HEK293T (cell line): Measurements from ENCODE around the gene TRHDE.

Source experiments
- CTCF ChIA-PET: fragments of 350-600 bp; formaldehyde crosslinking; extraction: SDS; loops from one replicate; lab custom pipeline; 2021; ENCODE audit warnings: antibody characterized with exemption, inconsistent platforms; lab: Yijun Ruan, JAX
- POLR2A ChIA-PET: fragments of 350-600 bp; formaldehyde crosslinking; extraction: SDS; loops from one replicate; lab custom pipeline; 2020; ENCODE audit warnings: antibody characterized with exemption, inconsistent platforms; lab: Yijun Ruan, JAX
- DNase-seq: peaks from one replicate; pipeline ENCODE4 v3.0.0; 2012; ENCODE audit warnings: mixed read lengths; ENCODE audit errors: extremely low spot score
- ARNT ChIP-seq: fragments of 450-650 bp; IDR thresholded peaks from 2 replicates; pipeline ENCODE4 v1.6.1; 2017; ENCODE audit warnings: mild to moderate bottlenecking
- BHLHE40 ChIP-seq: fragments of 450-650 bp; IDR thresholded peaks from 2 replicates; pipeline ENCODE4 v1.6.1; 2016; ENCODE audit warnings: mild to moderate bottlenecking, moderate library complexity, borderline replicate concordance
- CTBP1 ChIP-seq: fragments of 450-650 bp; IDR thresholded peaks from 2 replicates; pipeline ENCODE4 v1.6.1; 2016; ENCODE audit warnings: borderline replicate concordance
- ELF4 ChIP-seq: fragments of 450-650 bp; IDR thresholded peaks from 2 replicates; pipeline ENCODE4 v1.6.1; 2017; ENCODE audit warnings: antibody characterized with exemption
- FOXA1 ChIP-seq: fragments of 450-650 bp; IDR thresholded peaks from 2 replicates; pipeline ENCODE4 v1.6.1; 2016; ENCODE audit warnings: mild to moderate bottlenecking
- FOXK2 ChIP-seq: fragments of 450-650 bp; IDR thresholded peaks from 2 replicates; pipeline ENCODE4 v1.6.1; 2016; ENCODE audit warnings: mild to moderate bottlenecking
- FOXM1 ChIP-seq: fragments of 450-650 bp; IDR thresholded peaks from 2 replicates; pipeline ENCODE4 v1.6.1; 2017; ENCODE audit warnings: mild to moderate bottlenecking, borderline replicate concordance
- HDGF ChIP-seq: fragments of 450-650 bp; IDR thresholded peaks from 2 replicates; pipeline ENCODE4 v1.6.1; 2017; ENCODE audit warnings: antibody characterized with exemption, borderline replicate concordance
- L3MBTL2 ChIP-seq: fragments of 450-650 bp; conservative IDR thresholded peaks from 2 replicates; pipeline ENCODE4 v1.6.1; 2016; ENCODE audit warnings: mild to moderate bottlenecking
- LEF1 ChIP-seq: fragments of 450-650 bp; IDR thresholded peaks from 2 replicates; pipeline ENCODE4 v1.6.1; 2017; ENCODE audit warnings: mild to moderate bottlenecking, borderline replicate concordance
- NFRKB ChIP-seq: fragments of 450-650 bp; IDR thresholded peaks from 2 replicates; pipeline ENCODE4 v1.6.1; 2016; ENCODE audit warnings: mild to moderate bottlenecking, moderate library complexity
- PKNOX1 ChIP-seq: fragments of 450-650 bp; IDR thresholded peaks from 2 replicates; pipeline ENCODE4 v1.6.1; 2016
- SP1 ChIP-seq: fragments of 450-650 bp; IDR thresholded peaks from 2 replicates; pipeline ENCODE4 v1.6.1; 2017
- SUZ12 ChIP-seq: fragments of 450-650 bp; IDR thresholded peaks from 2 replicates; pipeline ENCODE4 v1.6.1; 2016; ENCODE audit warnings: mild to moderate bottlenecking
- TARDBP ChIP-seq: fragments of 450-650 bp; IDR thresholded peaks from 2 replicates; pipeline ENCODE4 v1.6.1; 2016
- ZNF384 ChIP-seq: fragments of 450-650 bp; IDR thresholded peaks from 2 replicates; pipeline ENCODE4 v1.6.1; 2016

TRHDE gene

DNA sequence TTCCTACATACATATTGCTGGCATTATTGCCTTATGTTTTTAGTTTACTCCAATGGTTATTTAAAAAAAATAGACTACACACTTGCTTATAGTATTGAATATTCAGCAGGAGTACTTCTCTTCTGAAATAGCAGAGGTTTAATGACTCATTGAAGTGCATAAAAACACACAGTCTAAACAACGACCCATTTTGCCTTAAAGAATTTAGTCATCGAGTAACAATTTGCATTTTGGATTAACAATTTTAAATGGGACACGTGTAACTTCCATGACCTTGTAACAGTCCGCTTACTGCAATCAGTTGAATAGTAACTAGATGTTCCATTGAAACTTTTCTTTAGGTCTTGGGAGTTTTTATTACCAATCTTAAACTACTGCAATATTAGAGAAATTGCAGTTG, 9.0 kb downstream of the TRHDE start:
- TF ChIP-seq FOXK2 (no peak), NFRKB (no peak), SP1 (no peak), HDGF (no peak)
- POLR2A ChIA-PET: no interaction called here
- CTCF ChIA-PET: no interaction called here
- no peak for DNase-seq

DNA sequence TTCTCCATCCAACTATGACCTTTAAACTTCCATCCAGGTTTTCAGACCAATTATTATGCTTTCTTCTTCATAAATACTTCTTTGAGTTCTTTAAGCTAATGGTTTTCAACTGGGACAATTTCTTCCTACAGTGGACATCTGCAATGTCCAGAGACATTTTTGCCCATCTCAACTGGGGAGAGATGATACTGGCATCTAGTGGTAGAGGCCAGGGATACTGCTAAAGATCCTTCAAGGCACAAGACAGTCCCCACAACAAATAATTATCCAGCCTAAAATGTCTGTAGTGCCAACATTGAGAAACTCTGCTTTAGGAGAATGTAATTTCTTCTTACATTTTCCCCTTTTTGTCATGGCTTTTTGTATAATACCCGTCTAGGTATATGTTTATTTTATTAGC, 10.6 kb downstream of the TRHDE start:
- no peak for TF ChIP-seq SUZ12
- ChIA-PET POLR2A (no interaction called here), CTCF (no interaction called here)
- no peak for DNase-seq

DNA sequence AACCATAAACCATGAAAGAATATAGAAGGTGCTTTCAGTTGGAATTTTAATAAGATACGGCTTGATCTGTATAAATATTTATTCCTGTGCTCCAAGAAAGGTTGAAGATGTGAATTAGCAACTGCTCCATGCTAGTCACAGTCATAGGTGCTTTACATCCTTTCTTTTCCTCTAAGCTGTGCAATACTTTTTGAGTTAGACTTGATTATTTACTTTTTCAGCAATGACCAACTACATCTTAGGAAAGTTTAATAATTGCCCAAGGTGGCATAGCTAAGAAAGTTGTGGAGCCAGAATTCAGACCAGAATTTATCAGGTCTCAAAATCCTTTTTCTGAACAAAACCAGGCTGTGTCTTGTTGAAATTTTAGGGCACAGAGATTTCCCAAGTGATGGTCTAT, 13.7 kb downstream of the TRHDE start:
- ChIA-PET POLR2A (no interaction called here), CTCF (no interaction called here)
- no peak for DNase-seq
- TF ChIP-seq LEF1 (no peak), BHLHE40 (no peak), L3MBTL2 (no peak), FOXK2 (no peak), FOXA1 (no peak), SP1 (no peak), NFRKB (no peak), FOXM1 (no peak), SUZ12 (no peak), HDGF (no peak), TARDBP (no peak), ARNT (no peak), ELF4 (no peak), PKNOX1 (no peak), ZNF384 (no peak), CTBP1 (no peak)

- no peak for TF ChIP-seq L3MBTL2
- TF ChIP-seq FOXM1: no peak
- no peak for TF ChIP-seq FOXK2
- no peak for TF ChIP-seq SUZ12
- TF ChIP-seq ELF4: no peak
- no peak for TF ChIP-seq NFRKB
- no peak for TF ChIP-seq LEF1
- no peak for TF ChIP-seq FOXA1
- ChIA-PET POLR2A (no interaction called here), CTCF (no interaction called here)
- no peak for DNase-seq
Observed at GRCh38 chr12:72286526-72286925, 14.4 kb downstream of the TRHDE start.

- DNase-seq: no peak
- TF ChIP-seq CTBP1 (no peak), L3MBTL2 (no peak), LEF1 (no peak), BHLHE40 (no peak), NFRKB (no peak), FOXM1 (no peak), FOXK2 (no peak), HDGF (no peak), ARNT (no peak), SP1 (no peak), SUZ12 (no peak), ZNF384 (no peak), PKNOX1 (no peak), TARDBP (no peak), FOXA1 (no peak)
- ChIA-PET CTCF (interaction anchor here (0.6 to 0.7 kb wide), 2 partner anchors 252 to 567 kb away, joined by 3 to 4 read pairs; no protein-coding TSS in a partner anchor), POLR2A (no interaction called here)
Observed at GRCh38 chr12:72288436-72288835, 16.3 kb downstream of the TRHDE start.

GRCh38 chr12:72288911-72289310, 16.7 kb downstream of the TRHDE start:
- TF ChIP-seq PKNOX1: no peak
- no peak for TF ChIP-seq LEF1
- no peak for TF ChIP-seq ZNF384
- TF ChIP-seq SUZ12: no peak
- TF ChIP-seq L3MBTL2: no peak
- TF ChIP-seq CTBP1: no peak
- DNase-seq: no peak
- CTCF ChIA-PET: interaction anchor here (0.6 kb wide), 1 partner anchor 568 kb away, joined by 4 read pairs; no protein-coding TSS in a partner anchor
- POLR2A ChIA-PET: no interaction called here

GRCh38 chr12:72289633-72290032, 17.5 kb downstream of the TRHDE start:
- DNase-seq: no peak
- POLR2A ChIA-PET: no interaction called here
- CTCF ChIA-PET: no interaction called here

More at GRCh38 chr12:72289633-72290032, 17.5 kb downstream of the TRHDE start:
- TF ChIP-seq TARDBP (no peak), NFRKB (no peak), CTBP1 (no peak), ARNT (no peak), HDGF (no peak), ZNF384 (no peak), SP1 (no peak), L3MBTL2 (no peak)
